ENCODE measurements around the gene KRT12.
A peak's percentile ranks its signal among the peaks of the same experiment; 100 is the strongest.

Gene KRT12

GRCh38 chr17:40866838-40867237 lies at the start of gene KRT12:
Gene KRT12 (minus strand): TSS chr17:40867223. CDS start chr17:40867186, 37 bp downstream.
- DNase-seq (ENCODE audit: low read depth in 3 of 3), result no peak

GRCh38 chr17:40916366-40916765 lies 49.3 kb upstream of the KRT12 start:
- no peak for DNase-seq (ENCODE audit: low read depth in 3 of 3)

- DNase-seq (ENCODE audit: low read depth in 3 of 3), result no peak
Observed at GRCh38 chr17:40915721-40916256, 48.8 kb upstream of the KRT12 start.

GRCh38 chr17:40915199-40915661 lies 48.2 kb upstream of the KRT12 start:
- DNase-seq (ENCODE audit: low read depth in 3 of 3), result no peak

- DNase-seq (ENCODE audit: low read depth in 3 of 3), result no peak
Observed at GRCh38 chr17:40914075-40914855, 47.2 kb upstream of the KRT12 start.

GRCh38 chr17:40912486-40913210 lies 45.6 kb upstream of the KRT12 start:
- no peak for DNase-seq (ENCODE audit: low read depth in 3 of 3)

- DNase-seq (ENCODE audit: low read depth in 3 of 3), result no peak
Observed at GRCh38 chr17:40910441-40910841, 43.4 kb upstream of the KRT12 start.

GRCh38 chr17:40909755-40910154 lies 42.7 kb upstream of the KRT12 start:
- DNase-seq (ENCODE audit: low read depth in 3 of 3), result no peak

GRCh38 chr17:40909351-40909750 lies 42.3 kb upstream of the KRT12 start:
- DNase-seq (ENCODE audit: low read depth in 3 of 3), result peak; percentile 48 to 67 (median 55)

GRCh38 chr17:40906613-40907012 lies 39.6 kb upstream of the KRT12 start:
- no peak for DNase-seq (ENCODE audit: low read depth in 3 of 3)

- no peak for DNase-seq (ENCODE audit: low read depth in 3 of 3)
Observed at GRCh38 chr17:40905370-40905769, 38.3 kb upstream of the KRT12 start.

GRCh38 chr17:40903129-40903847 lies 36.3 kb upstream of the KRT12 start:
- DNase-seq (ENCODE audit: low read depth in 3 of 3), result no peak

GRCh38 chr17:40902498-40902897 lies 35.5 kb upstream of the KRT12 start:
- no peak for DNase-seq (ENCODE audit: low read depth in 3 of 3)

GRCh38 chr17:40901981-40902474 lies 35.0 kb upstream of the KRT12 start:
- DNase-seq (ENCODE audit: low read depth in 3 of 3), result no peak

- no peak for DNase-seq (ENCODE audit: low read depth in 3 of 3)
Observed at GRCh38 chr17:40900809-40901356, 33.9 kb upstream of the KRT12 start.

- no peak for DNase-seq (ENCODE audit: low read depth in 3 of 3)
Observed at GRCh38 chr17:40896916-40897455, 30.0 kb upstream of the KRT12 start.

GRCh38 chr17:40895106-40895730 lies 28.2 kb upstream of the KRT12 start:
- DNase-seq (ENCODE audit: low read depth in 3 of 3), result no peak

GRCh38 chr17:40888196-40888720 lies 21.2 kb upstream of the KRT12 start:
- no peak for DNase-seq (ENCODE audit: low read depth in 3 of 3)

- no peak for DNase-seq (ENCODE audit: low read depth in 3 of 3)
Observed at GRCh38 chr17:40886090-40886489, 19.1 kb upstream of the KRT12 start.

GRCh38 chr17:40884708-40885512 lies 17.9 kb upstream of the KRT12 start, which contains the start of gene KRT20:
Gene KRT20 (minus strand): TSS chr17:40885242. CDS start chr17:40885185, 57 bp downstream.
- no peak for DNase-seq (ENCODE audit: low read depth in 3 of 3)
